GM23248 (cell line): ENCODE measurements around the gene GTF2B.

Experiments used
- EZH2 ChIP-seq: fragments of 200-600 bp; sonication (generic); IDR thresholded peaks from 2 replicates; pipeline ENCODE4 v1.6.1; 2018; ENCODE audit warnings: antibody characterized with exemption, mild to moderate bottlenecking; ENCODE audit not compliant: insufficient read depth, poor library complexity, severe bottlenecking
- EZH2phosphoT487 ChIP-seq: fragments of 200-600 bp; sonication (generic); IDR thresholded peaks from 2 replicates; pipeline ENCODE4 v1.6.1; 2018; ENCODE audit warnings: antibody characterized with exemption, moderate library complexity, mild to moderate bottlenecking, low read depth; ENCODE audit not compliant: insufficient read depth

DNA sequence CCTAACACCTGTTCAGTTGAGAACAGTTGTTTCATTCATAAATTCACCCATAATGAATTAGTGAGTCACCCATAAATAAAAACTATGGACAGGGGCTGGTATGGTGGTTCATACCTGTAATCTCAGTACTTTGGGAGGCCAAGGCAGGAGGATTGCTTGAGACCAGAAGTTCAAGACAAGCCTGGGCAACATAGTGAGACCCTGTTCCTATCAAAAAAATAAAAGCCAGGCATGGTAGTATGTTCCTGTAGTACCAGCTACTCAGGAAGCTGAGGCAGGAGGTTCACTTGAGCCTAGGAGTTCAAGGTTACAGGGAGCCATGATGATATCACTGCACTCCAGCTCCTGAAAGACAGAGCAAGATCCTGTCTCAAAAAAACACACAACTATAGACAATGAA lies 79.0 kb downstream of the GTF2B start:
- TF ChIP-seq EZH2 (no peak), EZH2phosphoT487 (no peak)
